ENCODE results near the gene ALG12. TPM values are rescaled to one million over a fixed set of nuclear protein-coding genes. Genes with fewer than 3 reads are reported as not detected.

Gene ALG12
- total and polyA plus RNA-seq, 2 of the 13 experiments (the other 11 are each of a cell fraction or from before 2014, with no cell fraction given), result 7.8 to 15.8 TPM

DNA sequence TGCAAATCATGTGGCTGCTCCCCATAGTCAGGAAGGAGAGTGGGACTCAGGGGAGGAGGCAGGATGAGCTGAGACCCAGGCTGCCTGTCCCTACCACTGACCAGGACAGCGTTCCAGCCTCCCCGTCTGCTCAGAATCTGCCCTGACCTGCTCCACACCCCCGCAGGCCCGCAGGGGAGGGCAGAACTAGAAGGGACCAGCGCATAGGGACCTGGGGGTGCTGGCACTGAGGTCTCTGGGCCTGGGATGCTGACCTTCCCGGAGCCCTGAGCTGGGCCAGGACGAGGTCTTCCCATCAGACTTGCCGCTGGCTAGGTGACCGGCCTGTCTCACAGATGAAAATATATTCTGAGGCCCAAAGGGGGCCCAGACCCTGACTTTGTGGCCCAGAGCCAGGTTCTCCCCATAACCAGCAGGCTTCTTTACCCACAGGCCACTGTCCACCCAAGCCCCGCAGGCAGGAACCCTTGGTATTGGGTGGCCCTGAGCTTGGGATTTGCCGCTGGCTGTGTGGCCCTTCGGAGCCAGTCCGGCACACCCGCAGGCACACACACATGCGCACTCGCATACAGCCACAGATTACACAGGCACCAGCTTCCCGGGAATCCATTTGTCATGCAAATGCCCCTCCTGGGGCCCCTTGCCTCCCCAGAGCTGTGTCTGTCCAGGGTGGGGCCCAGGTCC lies 28.5 kb upstream of the ALG12 start (continued):
- TF ChIP-seq DRAP1 (CRISPR knock-in tag; IDR thresholded peaks at IDR 0.05) (peak; percentile 62; the same call in 1 of the 2 replicates), KAT7 (CRISPR knock-in tag; IDR thresholded peaks at IDR 0.05; ENCODE audit: borderline replicate concordance) (no peak), ZIK1 (CRISPR knock-in tag; IDR thresholded peaks at IDR 0.05; ENCODE audit: borderline replicate concordance, low read depth) (no peak), TBX3 (IDR thresholded peaks at IDR 0.05; ENCODE audit: borderline replicate concordance) (no peak), ZNF589 (CRISPR knock-in tag; conservative IDR thresholded peaks at IDR 0.05) (no peak), NR2F1 (CRISPR knock-in tag; IDR thresholded peaks at IDR 0.05) (no peak), NKX3-1 (CRISPR knock-in tag; IDR thresholded peaks at IDR 0.05) (no peak), SKIL (CRISPR knock-in tag; IDR thresholded peaks at IDR 0.05; ENCODE audit: borderline replicate concordance) (no peak), GFI1 (CRISPR knock-in tag; IDR thresholded peaks at IDR 0.05; ENCODE audit: borderline replicate concordance) (no peak), ZNF382 (CRISPR knock-in tag; IDR thresholded peaks at IDR 0.05; ENCODE audit: borderline replicate concordance) (no peak), TBL1XR1 (IDR thresholded peaks at IDR 0.05; ENCODE audit: borderline replicate concordance, low read length, partially characterized antibody) (no peak), ZNF362 (CRISPR knock-in tag; IDR thresholded peaks at IDR 0.05; ENCODE audit: borderline replicate concordance) (no peak), SIN3A (IDR thresholded peaks at IDR 0.05; ENCODE audit: borderline replicate concordance, low read depth, low read length) (no peak), REXO4 (CRISPR knock-in tag; IDR thresholded peaks at IDR 0.05; ENCODE audit: borderline replicate concordance) (no peak), ZNF746 (CRISPR knock-in tag; IDR thresholded peaks at IDR 0.05) (no peak), FLYWCH1 (CRISPR knock-in tag; IDR thresholded peaks at IDR 0.05) (no peak), ZFP90 (CRISPR knock-in tag; IDR thresholded peaks at IDR 0.05; ENCODE audit: borderline replicate concordance) (no peak), DMAP1 (CRISPR knock-in tag; IDR thresholded peaks at IDR 0.05) (no peak), ZNF547 (CRISPR knock-in tag; IDR thresholded peaks at IDR 0.05) (no peak)
- TF ChIP-seq, protein P1, sequence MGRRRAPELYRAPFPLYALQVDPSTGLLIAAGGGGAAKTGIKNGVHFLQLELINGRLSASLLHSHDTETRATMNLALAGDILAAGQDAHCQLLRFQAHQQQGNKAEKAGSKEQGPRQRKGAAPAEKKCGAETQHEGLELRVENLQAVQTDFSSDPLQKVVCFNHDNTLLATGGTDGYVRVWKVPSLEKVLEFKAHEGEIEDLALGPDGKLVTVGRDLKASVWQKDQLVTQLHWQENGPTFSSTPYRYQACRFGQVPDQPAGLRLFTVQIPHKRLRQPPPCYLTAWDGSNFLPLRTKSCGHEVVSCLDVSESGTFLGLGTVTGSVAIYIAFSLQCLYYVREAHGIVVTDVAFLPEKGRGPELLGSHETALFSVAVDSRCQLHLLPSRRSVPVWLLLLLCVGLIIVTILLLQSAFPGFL (CRISPR knock-in tag; IDR thresholded peaks at IDR 0.05), result no peak
- TF ChIP-seq, protein P2, sequence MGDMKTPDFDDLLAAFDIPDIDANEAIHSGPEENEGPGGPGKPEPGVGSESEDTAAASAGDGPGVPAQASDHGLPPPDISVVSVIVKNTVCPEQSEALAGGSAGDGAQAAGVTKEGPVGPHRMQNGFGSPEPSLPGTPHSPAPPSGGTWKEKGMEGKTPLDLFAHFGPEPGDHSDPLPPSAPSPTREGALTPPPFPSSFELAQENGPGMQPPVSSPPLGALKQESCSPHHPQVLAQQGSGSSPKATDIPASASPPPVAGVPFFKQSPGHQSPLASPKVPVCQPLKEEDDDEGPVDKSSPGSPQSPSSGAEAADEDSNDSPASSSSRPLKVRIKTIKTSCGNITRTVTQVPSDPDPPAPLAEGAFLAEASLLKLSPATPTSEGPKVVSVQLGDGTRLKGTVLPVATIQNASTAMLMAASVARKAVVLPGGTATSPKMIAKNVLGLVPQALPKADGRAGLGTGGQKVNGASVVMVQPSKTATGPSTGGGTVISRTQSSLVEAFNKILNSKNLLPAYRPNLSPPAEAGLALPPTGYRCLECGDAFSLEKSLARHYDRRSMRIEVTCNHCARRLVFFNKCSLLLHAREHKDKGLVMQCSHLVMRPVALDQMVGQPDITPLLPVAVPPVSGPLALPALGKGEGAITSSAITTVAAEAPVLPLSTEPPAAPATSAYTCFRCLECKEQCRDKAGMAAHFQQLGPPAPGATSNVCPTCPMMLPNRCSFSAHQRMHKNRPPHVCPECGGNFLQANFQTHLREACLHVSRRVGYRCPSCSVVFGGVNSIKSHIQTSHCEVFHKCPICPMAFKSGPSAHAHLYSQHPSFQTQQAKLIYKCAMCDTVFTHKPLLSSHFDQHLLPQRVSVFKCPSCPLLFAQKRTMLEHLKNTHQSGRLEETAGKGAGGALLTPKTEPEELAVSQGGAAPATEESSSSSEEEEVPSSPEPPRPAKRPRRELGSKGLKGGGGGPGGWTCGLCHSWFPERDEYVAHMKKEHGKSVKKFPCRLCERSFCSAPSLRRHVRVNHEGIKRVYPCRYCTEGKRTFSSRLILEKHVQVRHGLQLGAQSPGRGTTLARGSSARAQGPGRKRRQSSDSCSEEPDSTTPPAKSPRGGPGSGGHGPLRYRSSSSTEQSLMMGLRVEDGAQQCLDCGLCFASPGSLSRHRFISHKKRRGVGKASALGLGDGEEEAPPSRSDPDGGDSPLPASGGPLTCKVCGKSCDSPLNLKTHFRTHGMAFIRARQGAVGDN (CRISPR knock-in tag; IDR thresholded peaks at IDR 0.05), result peak; percentile 79
